Measurements from ENCODE around the gene B4GALT2. TPM values are rescaled to one million over a fixed set of nuclear protein-coding genes. Genes with fewer than 3 reads are reported as not detected.

The B4GALT2 gene
- total RNA-seq, 1 donor from 2014 or later, result 119 TPM

GRCh38 chr1:43965316-43965715 lies 13.7 kb upstream of the B4GALT2 start:
- DNase-seq (ENCODE audit: low spot score in 2 of 2), result no peak
- FAIRE-seq, result no peak

- DNase-seq (ENCODE audit: low spot score in 2 of 2), result no peak
- no peak for FAIRE-seq
Measured at GRCh38 chr1:43968348-43968948, 10.6 kb upstream of the B4GALT2 start.

GRCh38 chr1:43969416-43969745 lies 9.6 kb upstream of the B4GALT2 start:
- DNase-seq (ENCODE audit: low spot score in 2 of 2) (no peak), FAIRE-seq (no peak)

GRCh38 chr1:43969746-43970466 lies 9.1 kb upstream of the B4GALT2 start, which contains the start of gene DPH2:
Gene DPH2, plus strand, starts transcription at chr1:43970010. Its CDS starts 166 bp downstream, at chr1:43970176.
- DNase-seq (ENCODE audit: low spot score in 2 of 2) (peak; percentile 89 to 99), FAIRE-seq (no peak)

- FAIRE-seq (no peak), DNase-seq (ENCODE audit: low spot score in 2 of 2) (no peak)
Measured at GRCh38 chr1:43970502-43970901, 8.5 kb upstream of the B4GALT2 start.

DNA sequence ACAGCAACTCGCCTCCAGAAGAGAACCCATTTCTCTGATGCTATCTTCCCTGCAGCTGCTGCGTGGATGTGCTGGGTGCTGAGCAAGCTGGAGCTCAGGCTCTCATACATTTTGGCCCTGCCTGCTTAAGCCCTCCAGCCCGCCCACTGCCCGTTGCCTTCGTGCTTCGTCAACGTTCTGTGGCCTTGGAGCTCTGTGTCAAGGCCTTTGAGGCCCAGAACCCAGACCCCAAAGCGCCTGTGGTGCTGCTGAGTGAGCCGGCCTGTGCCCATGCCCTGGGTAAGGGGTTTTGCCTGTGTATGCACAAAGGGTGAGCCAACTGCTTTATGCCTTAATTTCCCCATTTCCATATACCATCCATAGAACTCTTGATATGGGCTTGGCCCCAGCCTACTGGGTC lies 8.1 kb upstream of the B4GALT2 start:
- DNase-seq (ENCODE audit: low spot score in 2 of 2) (no peak), FAIRE-seq (no peak)

GRCh38 chr1:43971336-43971980 lies 7.6 kb upstream of the B4GALT2 start:
- FAIRE-seq (no peak), DNase-seq (ENCODE audit: low spot score in 2 of 2) (no peak)

- no peak for DNase-seq (ENCODE audit: low spot score in 2 of 2)
- no peak for FAIRE-seq
Measured at GRCh38 chr1:43973981-43974442, 5.0 kb upstream of the B4GALT2 start.

DNA sequence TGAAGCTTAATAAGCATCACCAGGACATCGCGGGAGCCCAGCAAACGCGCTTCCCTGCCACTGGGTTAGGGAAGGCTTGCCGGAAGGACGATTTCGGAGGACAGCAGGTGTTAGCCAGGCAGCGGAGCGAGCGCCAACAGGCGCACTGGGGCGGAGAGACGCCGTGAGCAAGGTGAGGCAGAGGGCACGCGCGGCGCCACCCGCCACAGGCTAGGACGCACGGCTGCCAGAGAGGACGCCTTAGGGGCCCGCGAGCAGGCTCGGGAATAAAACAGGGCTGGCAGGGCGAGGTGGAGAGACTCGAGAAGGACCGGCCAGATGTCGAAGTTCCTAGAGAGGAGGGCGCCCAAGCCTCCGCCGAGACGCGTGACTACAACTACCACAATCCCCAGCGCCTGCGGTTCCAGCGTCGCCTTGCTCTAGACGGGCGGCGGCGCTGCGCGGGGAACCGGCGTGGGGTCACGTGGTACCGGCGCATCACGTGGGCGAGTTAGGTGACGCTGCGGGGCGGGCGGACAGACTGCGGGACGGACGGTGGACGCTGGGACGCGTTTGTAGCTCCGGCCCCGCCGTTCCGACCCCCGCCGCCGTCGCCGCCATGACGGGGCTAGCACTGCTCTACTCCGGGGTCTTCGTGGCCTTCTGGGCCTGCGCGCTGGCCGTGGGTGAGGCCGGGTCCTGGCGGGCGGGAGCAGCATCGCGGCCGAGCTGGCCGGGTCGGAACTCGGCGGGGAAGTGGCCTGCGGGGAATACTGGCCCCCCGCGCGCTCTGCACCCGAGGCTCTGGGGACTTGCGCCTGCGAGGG lies 4.4 kb upstream of the B4GALT2 start, which contains the start of gene ATP6V0B:
Gene ATP6V0B (plus strand): TSS at position 518 of the 806 bp plus-strand sequence. CDS start 81 bp downstream, at position 599.
- FAIRE-seq (no peak), DNase-seq (ENCODE audit: low spot score in 2 of 2) (peak; percentile 99)

DNA sequence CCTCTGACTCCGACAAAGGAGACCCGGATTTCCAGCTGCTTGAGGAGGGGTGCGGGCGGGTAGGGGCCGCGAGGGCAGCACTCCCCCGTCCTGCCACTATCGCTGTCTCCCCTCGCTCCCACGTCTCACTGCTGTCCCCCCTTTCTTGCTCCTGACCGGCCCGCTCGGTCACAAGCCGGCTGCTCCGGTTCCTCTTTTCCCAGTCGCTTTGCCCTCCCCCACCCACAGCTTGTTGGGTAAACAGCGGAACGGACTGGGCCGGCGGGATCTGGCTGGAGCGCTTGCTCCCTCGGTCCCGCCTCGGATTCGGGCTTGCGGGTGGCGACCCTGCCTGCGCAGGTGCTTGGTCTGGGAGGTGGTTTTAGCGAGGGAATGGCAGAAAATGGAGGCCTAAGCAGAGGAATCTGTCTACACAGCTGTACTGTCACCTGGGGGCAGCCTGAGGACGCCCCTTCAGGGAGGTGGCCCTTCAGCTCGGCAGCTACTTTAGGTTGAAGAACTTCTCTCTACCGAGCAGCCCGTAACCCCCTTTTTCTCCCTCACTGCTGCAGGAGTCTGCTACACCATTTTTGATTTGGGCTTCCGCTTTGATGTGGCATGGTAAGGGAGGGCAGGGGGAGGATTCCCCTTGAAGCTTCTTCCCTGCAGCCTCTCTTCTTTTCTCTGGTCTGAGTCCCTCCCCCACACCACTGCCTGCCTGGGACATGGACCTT lies 3.6 kb upstream of the B4GALT2 start:
- peak; percentile 63 to 68 for DNase-seq (ENCODE audit: low spot score in 2 of 2)
- FAIRE-seq, result no peak

- no peak for FAIRE-seq
- no peak for DNase-seq (ENCODE audit: low spot score in 2 of 2)
Measured at GRCh38 chr1:43976045-43976444, 3.0 kb upstream of the B4GALT2 start.

DNA sequence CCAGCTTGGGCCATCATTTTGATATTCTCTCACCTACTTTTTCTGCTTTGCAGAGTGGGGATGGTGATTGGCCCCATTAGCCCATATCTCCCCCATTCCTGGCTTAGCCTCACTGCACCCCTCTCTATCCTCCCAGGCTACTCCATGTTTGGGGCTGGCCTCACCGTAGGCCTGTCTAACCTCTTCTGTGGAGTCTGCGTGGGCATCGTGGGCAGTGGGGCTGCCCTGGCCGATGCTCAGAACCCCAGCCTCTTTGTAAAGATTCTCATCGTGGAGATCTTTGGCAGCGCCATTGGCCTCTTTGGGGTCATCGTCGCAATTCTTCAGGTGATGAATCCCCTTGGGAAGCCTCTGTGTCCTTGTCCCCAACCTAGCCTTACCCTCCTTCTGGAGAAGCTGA lies 2.1 kb upstream of the B4GALT2 start:
- no peak for FAIRE-seq

DNA sequence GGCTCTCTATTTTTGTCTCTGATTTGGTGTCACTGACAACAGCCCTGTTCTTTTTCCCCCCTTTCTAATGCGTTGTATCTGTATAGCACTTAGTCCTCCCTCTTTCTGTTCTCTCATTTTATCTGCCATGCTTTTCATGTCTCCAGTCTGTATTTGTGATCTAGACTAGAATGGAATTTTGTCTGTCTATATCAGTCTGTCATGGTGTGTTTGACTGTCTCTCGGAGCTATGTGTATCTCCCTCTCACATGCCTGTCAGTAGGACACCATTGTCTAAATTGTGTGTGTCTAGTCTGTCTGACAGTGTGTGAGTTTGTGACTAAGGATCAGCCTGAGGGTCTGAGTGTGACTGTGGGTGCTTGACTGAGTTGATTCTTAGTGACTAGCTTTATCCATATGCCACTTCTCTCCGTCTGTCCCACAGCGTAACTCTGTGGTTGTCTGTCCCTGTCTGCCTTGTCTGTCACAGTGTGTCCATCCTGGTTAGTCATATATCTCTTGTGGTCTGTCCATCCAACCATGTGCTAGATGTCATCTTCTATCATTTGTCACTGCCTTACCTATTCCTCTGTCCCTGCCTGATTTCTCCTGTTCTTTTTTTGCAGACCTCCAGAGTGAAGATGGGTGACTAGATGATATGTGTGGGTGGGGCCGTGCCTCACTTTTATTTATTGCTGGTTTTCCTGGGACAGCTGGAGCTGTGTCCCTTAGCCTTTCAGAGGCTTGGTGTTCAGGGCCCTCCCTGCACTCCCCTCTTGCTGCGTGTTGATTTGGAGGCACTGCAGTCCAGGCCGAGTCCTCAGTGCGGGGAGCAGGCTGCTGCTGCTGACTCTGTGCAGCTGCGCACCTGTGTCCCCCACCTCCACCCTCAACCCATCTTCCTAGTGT lies 1.4 kb upstream of the B4GALT2 start:
- DNase-seq (ENCODE audit: low spot score in 2 of 2), result no peak
- no peak for FAIRE-seq

More for the DNA sequence above, 2.1 kb upstream of the B4GALT2 start:
- DNase-seq (ENCODE audit: low spot score in 2 of 2), result no peak

DNA sequence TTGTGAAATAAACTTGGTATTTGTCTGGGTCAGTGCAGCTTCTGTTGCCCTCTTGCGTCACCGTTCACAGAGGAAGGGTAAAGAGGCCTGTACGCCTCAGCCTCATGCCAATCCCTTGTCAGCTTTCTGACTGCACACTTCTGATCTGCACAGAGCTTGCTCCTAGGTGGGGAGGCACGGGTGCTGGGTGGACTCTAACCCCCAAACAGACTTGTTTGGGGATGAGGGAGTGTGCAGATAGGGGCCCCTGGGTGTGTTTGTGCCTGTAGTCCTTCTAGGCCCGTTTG lies 803 bp upstream of the B4GALT2 start:
- FAIRE-seq, result no peak
- DNase-seq (ENCODE audit: low spot score in 2 of 2), result no peak

GRCh38 chr1:43979261-43979527 lies 184 bp downstream of the B4GALT2 start:
- FAIRE-seq (no peak), DNase-seq (ENCODE audit: low spot score in 2 of 2) (no peak)

DNA sequence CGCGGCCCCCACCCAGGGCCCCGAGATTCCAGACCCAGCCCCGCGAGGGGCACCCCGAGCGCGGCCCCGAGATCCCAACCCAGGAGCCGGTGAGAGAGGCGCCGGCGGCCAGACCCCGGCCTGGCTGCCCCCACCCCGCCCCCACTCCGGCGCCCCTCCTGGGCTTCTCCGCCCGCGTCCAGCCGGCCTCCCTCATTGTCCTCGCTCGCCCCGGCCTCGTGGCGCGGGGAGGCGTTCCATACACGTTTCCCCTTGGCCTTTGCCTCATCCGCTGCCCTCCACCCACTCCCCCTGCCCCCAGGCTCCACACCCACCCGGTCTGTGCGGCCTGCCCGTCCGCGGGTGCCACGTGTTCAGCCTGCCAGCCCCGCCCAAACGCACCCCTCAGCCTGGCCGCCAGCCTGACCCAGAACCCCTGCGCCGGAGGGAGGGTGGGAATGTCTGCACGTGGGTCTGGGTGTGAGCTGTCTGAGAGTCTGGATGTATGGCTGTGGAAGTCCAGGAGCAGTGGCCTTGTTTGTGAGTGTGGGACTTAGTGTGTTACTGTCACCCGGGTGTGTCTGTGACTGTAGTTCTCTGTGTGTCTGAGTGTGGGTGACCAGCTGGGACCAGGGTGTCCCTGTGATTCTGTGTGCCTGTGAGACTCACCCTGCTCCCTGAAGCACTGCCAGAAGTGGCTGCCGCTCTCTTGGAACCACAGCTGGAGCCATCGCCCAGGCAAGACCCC lies 681 bp downstream of the B4GALT2 start:
- FAIRE-seq (no peak), DNase-seq (ENCODE audit: low spot score in 2 of 2) (peak; percentile 72 to 73)

DNA sequence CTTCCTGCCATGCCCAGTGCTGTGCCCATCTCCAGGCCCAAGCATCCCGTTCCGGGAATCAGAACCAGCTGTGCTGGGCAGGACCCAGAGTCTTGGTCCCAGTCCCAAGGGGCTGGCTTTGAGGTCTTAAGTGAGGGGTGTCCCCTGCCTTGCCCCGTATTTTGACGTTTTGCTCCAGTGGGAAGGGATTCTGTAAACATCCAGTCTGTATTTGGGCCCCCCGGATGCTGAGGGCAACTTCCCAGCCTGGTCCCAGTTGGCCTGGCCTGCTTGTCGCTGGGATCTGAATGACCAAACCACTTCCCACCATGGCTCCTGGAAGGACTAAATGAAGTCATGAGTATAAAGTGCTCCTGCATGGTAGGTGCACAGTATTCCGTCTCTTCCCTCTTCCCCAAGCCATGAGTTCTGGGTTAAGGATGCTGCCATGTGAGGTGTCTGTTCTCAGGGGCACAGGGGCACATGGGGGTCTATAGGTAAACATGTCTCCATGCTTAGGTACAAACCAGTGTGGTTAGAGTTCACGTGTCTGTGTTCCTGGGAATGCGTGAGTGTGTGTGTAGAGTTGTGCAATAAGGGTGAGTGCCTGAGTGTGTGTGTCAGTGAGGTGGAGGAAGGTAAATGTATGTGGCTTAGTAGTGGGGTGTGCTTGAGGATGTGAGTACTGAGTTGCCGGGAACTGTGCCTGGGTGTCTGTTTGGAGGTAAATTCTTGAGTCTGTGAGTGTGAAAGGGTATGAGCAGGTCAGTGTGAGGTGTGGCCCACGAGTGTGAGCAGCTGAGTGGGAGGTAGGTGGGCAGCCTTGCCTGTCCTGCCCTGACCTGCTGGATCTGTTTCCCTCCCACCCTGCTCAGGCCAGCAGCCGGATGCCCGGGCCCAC lies 1.5 kb downstream of the B4GALT2 start:
- FAIRE-seq, result no peak

DNA sequence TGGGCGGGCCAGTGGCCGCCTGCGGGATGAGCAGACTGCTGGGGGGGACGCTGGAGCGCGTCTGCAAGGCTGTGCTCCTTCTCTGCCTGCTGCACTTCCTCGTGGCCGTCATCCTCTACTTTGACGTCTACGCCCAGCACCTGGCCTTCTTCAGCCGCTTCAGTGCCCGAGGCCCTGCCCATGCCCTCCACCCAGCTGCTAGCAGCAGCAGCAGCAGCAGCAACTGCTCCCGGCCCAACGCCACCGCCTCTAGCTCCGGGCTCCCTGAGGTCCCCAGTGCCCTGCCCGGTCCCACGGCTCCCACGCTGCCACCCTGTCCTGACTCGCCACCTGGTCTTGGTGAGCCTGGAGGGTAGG lies 2.1 kb downstream of the B4GALT2 start:
- no peak for DNase-seq (ENCODE audit: low spot score in 2 of 2)
- no peak for FAIRE-seq

More for the DNA sequence above, 1.5 kb downstream of the B4GALT2 start:
- DNase-seq (ENCODE audit: low spot score in 2 of 2), result no peak
